Measurements from ENCODE around the gene SPATA2L. TPM values are rescaled to one million over a fixed set of nuclear protein-coding genes. Genes with fewer than 3 reads are reported as not detected.

The SPATA2L gene
- total RNA-seq (2021) (15.3 and 23.8 TPM in 2 replicates), Bru-seq, nascent RNA (percentile 54 among the genes with signal in this experiment), BruChase-seq, experiment 1, labeled RNA remaining after a 2-hour chase (percentile 64 among the genes with signal in this experiment), BruChase-seq, experiment 2, labeled RNA remaining after a 6-hour chase (percentile 58 among the genes with signal in this experiment)
- long read RNA-seq, transcript SPATA2L-201 (3 exons, 2,335 nt): major isoform, 17 of 44 reads
- long read RNA-seq, partial matches to known transcripts: 2 of 44 reads
- long read RNA-seq, other reads (novel, unspliced or antisense): 23 of 44 reads

- no TSS peak for BruUV-seq (replicated peaks)
- no peak for TF ChIP-seq EZH2 (IDR thresholded peaks at IDR 0.05; ENCODE audit: low read depth)
- Histone ChIP-seq H4K20me1 (ENCODE audit: insufficient read depth) (peaks cover 17% of the 10 kb centered on the region), H3K4me1 (replicated peaks; ENCODE audit: insufficient read depth) (peaks cover 5% of the 10 kb centered on the region; the same call in 1 of the 2 replicates), H3K4me2 (peak within 1 kb of the TSS; percentile 96), H3K27me3 (ENCODE audit: insufficient read depth, low read depth) (no peaks in the 10 kb centered on the region), H3K9me3 (ENCODE audit: insufficient read depth, low read depth) (no peaks in the 10 kb centered on the region), H3K27ac (peak within 1 kb of the TSS; percentile 29; the same call in 1 of the 2 replicates), H3K4me3 (peak within 1 kb of the TSS; percentile 67), H2AFZ (peak within 1 kb of the TSS; percentile 71), H3K9me2 (ENCODE audit: insufficient read depth) (no peaks in the 10 kb centered on the region), H3F3A (ENCODE audit: insufficient read depth, low read depth) (peaks cover 32% of the 10 kb centered on the region; the same call in 1 of the 2 replicates), H3K36me3 (ENCODE audit: low read depth) (no peaks in the 10 kb centered on the region), H3K79me2 (ENCODE audit: low read depth) (no peaks in the 10 kb centered on the region)
- POLR2A ChIA-PET (ENCODE audit: unreplicated experiment): interaction anchor here (0.6 kb wide), 1 partner anchor 30 kb away, joined by 8 read pairs; no protein-coding TSS in a partner anchor
- intact Hi-C loops (cut with micrococcal nuclease; ENCODE audit: unreplicated experiment): loop anchor here (2.0 to 10.0 kb wide), 5 partner anchors 129 to 457 kb away; partner anchors contain the start of gene TUBB3
- CTCF ChIA-PET: interaction anchor here (1.6 to 2.0 kb wide), 2 partner anchors 160 to 171 kb away, joined by 6 to 7 read pairs; partner anchors contain the start of gene TCF25
- DNase-seq: peak; percentile 87 to 99
These were observed at the start of gene SPATA2L for GRCh38 chr16:89701425-89702406. SPATA2L (minus strand) TSS chr16:89701705; CDS start chr16:89701232, 473 bp downstream.

- Histone ChIP-seq H4K20me1 (ENCODE audit: insufficient read depth) (no peaks in the 10 kb centered on the region), H3K9me2 (ENCODE audit: insufficient read depth) (no peaks in the 10 kb centered on the region), H3K27me3 (ENCODE audit: insufficient read depth, low read depth) (no peaks in the 10 kb centered on the region), H3K9me3 (ENCODE audit: insufficient read depth, low read depth) (no peaks in the 10 kb centered on the region), H2AFZ (no peak overlapping the region), H3K27ac (no peak overlapping the region), H3K36me3 (ENCODE audit: low read depth) (no peaks in the 10 kb centered on the region), H3K79me2 (ENCODE audit: low read depth) (no peaks in the 10 kb centered on the region), H3K4me2 (no peak overlapping the region), H3K4me1 (replicated peaks; ENCODE audit: insufficient read depth) (no peaks in the 10 kb centered on the region), H3K4me3 (no peak overlapping the region), H3F3A (ENCODE audit: insufficient read depth, low read depth) (no peaks in the 10 kb centered on the region)
- ChIA-PET CTCF (no interaction called here), POLR2A (ENCODE audit: unreplicated experiment) (no interaction called here)
- DNase-seq: no peak
- TF ChIP-seq EZH2 (IDR thresholded peaks at IDR 0.05; ENCODE audit: low read depth) (no peak), CTCF (conservative IDR thresholded peaks at IDR 0.05) (no peak)
- intact Hi-C loops (cut with micrococcal nuclease; ENCODE audit: unreplicated experiment): no loop called here
- BruUV-seq (replicated peaks): no TSS peak
These were observed 48.1 kb upstream of the SPATA2L start for GRCh38 chr16:89749637-89750036.

GRCh38 chr16:89748921-89749320 is 47.4 kb upstream of the SPATA2L start:
- CTCF ChIA-PET: no interaction called here
- TF ChIP-seq CTCF (conservative IDR thresholded peaks at IDR 0.05) (no peak), EZH2 (IDR thresholded peaks at IDR 0.05; ENCODE audit: low read depth) (no peak)
- Histone ChIP-seq H3K9me2 (ENCODE audit: insufficient read depth) (no peaks in the 10 kb centered on the region), H2AFZ (no peak overlapping the region), H3F3A (ENCODE audit: insufficient read depth, low read depth) (peaks cover 3% of the 10 kb centered on the region; the same call in 1 of the 2 replicates), H3K4me3 (no peak overlapping the region), H3K9me3 (ENCODE audit: insufficient read depth, low read depth) (no peaks in the 10 kb centered on the region), H3K4me1 (replicated peaks; ENCODE audit: insufficient read depth) (no peaks in the 10 kb centered on the region), H3K36me3 (ENCODE audit: low read depth) (no peaks in the 10 kb centered on the region), H3K79me2 (ENCODE audit: low read depth) (no peaks in the 10 kb centered on the region), H3K27ac (no peak overlapping the region), H3K4me2 (no peak overlapping the region), H4K20me1 (ENCODE audit: insufficient read depth) (no peaks in the 10 kb centered on the region), H3K27me3 (ENCODE audit: insufficient read depth, low read depth) (no peaks in the 10 kb centered on the region)
- BruUV-seq (replicated peaks): no TSS peak
- POLR2A ChIA-PET (ENCODE audit: unreplicated experiment): no interaction called here
- intact Hi-C loops (cut with micrococcal nuclease; ENCODE audit: unreplicated experiment): no loop called here
- no peak for DNase-seq
